Cardiac muscle cell (in vitro differentiated cells and primary cell): Measurements from ENCODE around the gene IRF9. TPM values are rescaled to one million over a fixed set of nuclear protein-coding genes. Genes with fewer than 3 reads are reported as not detected.
A peak's percentile ranks its signal among the peaks of the same experiment; 100 is the strongest.
"Not testable (repeated sequence)": the region's sequence is repeated elsewhere in the genome, so short reads cannot be mapped to it uniquely, and the experiment has no call there.

Experiments
- DNase-seq, 2 donors: peaks; one replicate each; pipeline versions ENCODE4 v3.0.0 to v3.0.0-alpha.2; 2010 to 2017; ENCODE audit warnings: low read depth in 1 of 2, low spot score in 1 of 2
- H3K27ac ChIP-seq: fragments of 200-600 bp; sonication (generic); 2 replicates; pipeline ENCODE4 v1.5.1; 2016
- H3K27me3 ChIP-seq: fragments of 200-600 bp; sonication (generic); 2 replicates; pipeline ENCODE4 v1.6.0; 2016; ENCODE audit warnings: control low read depth
- H3K36me3 ChIP-seq: fragments of 200-600 bp; sonication (generic); 2 replicates; pipeline ENCODE4 v1.5.1; 2016; ENCODE audit warnings: control low read depth
- H3K4me1 ChIP-seq: fragments of 200-600 bp; sonication (generic); 2 replicates; pipeline ENCODE4 v1.8.1; 2017; ENCODE audit warnings: low read depth, mild to moderate bottlenecking, mixed run types
- H3K4me3 ChIP-seq: fragments of 200-600 bp; sonication (generic); 2 replicates; pipeline ENCODE4 v1.5.1; 2016; ENCODE audit warnings: mild to moderate bottlenecking
- H3K9me3 ChIP-seq: fragments of 200-600 bp; sonication (generic); 2 replicates; pipeline ENCODE4 v1.5.1; 2017; ENCODE audit warnings: low read depth, mild to moderate bottlenecking, control low read depth
- polyA plus RNA-seq: library from polyadenylated mRNA; unstranded; fragments of >200 nt; fragmentation: Nextera tagmentation; extraction: Ambion mirVana; gene quantifications from 2 replicates; pipeline ENCODE4 v1.2.1, GENCODE V29; 2016
- total RNA-seq: library from RNA; depleted of rRNA; stranded (reverse); fragments of >200 nt; gene quantifications from 2 replicates; pipeline ENCODE4 v1.2.3, GENCODE V29; 2016
- TF ChIP-seq, protein P1 (sequence below): IDR thresholded peaks from 2 replicates; pipeline ENCODE4 v1.5.1; 2012; ENCODE audit warnings: low read depth, mild to moderate bottlenecking, low read length

Gene IRF9
- total and polyA plus RNA-seq, 2 experiments from 2014 or later: 29.1 to 35.4 TPM

DNA sequence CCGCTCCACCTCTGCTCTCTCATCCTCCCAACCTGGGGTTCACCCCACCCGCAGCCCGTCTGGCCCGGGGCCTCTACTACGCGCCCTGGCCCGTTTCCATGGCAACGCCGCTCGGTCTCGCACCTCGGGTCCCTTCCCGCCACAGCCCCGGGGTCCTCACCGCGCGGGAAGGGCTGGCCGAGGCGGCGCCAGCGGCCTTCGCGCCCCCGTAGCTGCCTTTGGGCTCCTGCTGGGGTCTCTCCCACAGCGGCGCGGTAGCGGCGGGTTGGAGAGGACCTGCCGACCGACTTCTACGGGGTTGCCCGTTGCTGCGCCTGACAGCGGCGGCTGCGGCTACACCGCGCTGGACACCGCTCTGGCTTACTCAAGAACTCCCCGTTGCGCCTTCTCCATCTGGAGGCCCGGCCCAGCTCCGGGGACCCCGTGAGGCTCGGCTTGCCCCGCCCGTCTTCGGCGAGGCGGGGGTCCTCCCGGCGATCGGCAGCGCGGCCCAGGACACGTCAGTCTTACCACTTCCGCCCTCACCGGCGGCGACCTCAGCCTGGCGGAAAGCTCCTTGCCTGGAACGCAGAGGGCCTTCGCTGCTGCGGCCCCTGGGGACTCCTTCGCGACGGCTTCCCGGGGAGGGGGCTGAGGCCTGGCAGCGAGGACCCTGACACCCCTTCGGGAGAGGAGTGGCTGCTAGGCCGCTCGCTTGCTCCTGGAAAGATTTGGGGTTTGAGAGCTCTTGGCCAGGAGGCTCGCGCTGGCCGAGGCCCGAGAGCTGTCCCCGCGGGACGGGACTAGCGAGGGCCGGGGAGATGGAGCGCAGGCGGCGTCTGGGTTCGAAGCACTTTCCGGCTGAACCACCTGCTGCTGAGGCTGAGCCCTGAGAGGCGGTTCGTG lies 34.4 kb downstream of the IRF9 start, which contains the start of gene TM9SF1:
Gene TM9SF1, minus strand, starts transcription at position 256 of the 885 bp plus-strand sequence. CDS start 422 bp downstream, outside the sequence.
- no peaks in the 10 kb centered on the region for H3K27me3 ChIP-seq
- peak; percentile 90 to 92 for DNase-seq
- H3K9me3 ChIP-seq: no peaks in the 10 kb centered on the region
- TF ChIP-seq, protein P1, sequence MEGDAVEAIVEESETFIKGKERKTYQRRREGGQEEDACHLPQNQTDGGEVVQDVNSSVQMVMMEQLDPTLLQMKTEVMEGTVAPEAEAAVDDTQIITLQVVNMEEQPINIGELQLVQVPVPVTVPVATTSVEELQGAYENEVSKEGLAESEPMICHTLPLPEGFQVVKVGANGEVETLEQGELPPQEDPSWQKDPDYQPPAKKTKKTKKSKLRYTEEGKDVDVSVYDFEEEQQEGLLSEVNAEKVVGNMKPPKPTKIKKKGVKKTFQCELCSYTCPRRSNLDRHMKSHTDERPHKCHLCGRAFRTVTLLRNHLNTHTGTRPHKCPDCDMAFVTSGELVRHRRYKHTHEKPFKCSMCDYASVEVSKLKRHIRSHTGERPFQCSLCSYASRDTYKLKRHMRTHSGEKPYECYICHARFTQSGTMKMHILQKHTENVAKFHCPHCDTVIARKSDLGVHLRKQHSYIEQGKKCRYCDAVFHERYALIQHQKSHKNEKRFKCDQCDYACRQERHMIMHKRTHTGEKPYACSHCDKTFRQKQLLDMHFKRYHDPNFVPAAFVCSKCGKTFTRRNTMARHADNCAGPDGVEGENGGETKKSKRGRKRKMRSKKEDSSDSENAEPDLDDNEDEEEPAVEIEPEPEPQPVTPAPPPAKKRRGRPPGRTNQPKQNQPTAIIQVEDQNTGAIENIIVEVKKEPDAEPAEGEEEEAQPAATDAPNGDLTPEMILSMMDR: no peak
- peaks cover 9% of the 10 kb centered on the region for H3K36me3 ChIP-seq
- H3K4me3 ChIP-seq: peak within 1 kb of the TSS; percentile 67
- peak within 1 kb of the TSS; percentile 98 for H3K27ac ChIP-seq
- peaks cover 4% of the 10 kb centered on the region for H3K4me1 ChIP-seq

DNA sequence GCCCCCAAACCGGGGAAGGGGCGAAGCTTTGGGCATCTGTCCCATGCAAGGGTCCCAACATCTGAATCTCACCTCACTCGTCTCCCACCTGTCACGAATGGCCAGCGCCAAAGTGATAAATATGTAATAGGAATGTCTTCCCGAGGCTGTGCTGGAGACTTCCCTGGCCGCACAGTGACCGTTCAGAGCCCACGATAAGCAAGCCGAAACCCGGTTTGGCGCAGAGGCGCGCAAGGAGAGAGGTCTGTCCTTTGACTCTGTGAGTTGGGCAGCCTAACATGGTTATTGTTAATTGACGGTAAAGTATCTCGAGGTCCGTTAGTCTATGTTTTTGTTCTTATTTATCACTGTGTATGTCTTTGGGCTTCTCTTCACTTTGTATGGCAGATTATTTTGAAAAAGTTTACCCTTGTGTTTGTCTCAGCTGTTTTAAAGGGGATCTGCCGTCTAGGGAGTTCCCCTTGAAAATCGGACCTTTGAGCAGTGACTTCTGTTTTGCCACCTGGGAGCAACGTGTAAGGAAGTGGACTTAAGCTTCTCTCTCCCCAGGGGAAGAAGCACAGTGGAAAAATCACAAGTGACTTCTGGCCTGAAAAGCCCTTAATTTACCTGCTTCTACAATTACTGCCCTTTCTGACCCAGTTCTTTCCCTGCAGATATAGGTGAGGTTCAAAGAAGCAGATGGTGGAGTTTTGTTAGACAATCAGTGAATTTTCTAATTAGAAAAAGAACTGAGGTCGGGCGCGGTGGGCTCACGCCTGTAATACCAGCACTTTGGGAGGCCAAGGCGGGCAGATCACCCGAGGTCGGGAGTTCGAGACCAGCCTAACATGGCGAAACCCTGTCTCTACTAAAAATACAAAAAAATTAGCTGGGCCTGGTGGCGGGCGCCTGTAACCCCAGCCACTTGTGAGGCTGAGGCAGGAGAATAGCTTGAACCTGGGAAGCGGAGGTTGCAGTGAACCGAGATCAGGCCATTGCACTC lies 35.3 kb downstream of the IRF9 start:
- H3K4me3 ChIP-seq: peak overlapping the region; percentile 67
- H3K4me1 ChIP-seq: peaks cover 4% of the 10 kb centered on the region
- H3K27ac ChIP-seq: peak overlapping the region; percentile 98
- TF ChIP-seq, protein P1: no peak
- H3K36me3 ChIP-seq: peaks cover 9% of the 10 kb centered on the region
- DNase-seq: peak; percentile 30 to 56
- no peaks in the 10 kb centered on the region for H3K9me3 ChIP-seq
- H3K27me3 ChIP-seq: no peaks in the 10 kb centered on the region

DNA sequence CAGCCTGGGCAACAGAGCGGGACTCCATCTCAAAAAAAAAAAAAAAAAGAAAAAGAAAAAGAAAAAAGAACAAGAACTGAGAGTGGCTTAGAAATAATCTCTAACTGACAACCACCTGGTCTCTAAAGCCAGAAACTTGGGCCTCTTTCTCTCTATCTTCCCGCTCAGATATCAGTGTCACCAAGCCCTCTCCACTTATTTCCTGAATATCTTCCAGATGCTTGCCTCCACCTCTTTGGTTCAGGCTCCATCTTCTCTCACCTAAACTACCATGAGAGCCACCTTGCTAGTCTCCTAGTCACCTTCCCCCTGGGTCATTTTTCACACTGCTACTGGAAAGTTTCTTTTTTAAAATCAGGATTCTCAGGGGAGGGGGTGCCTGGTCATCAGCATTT lies 36.0 kb downstream of the IRF9 start:
- peaks cover 6% of the 10 kb centered on the region for H3K36me3 ChIP-seq
- no peaks in the 10 kb centered on the region for H3K9me3 ChIP-seq
- H3K27me3 ChIP-seq: no peaks in the 10 kb centered on the region
- TF ChIP-seq, protein P1: no peak
- peak overlapping the region; percentile 98 for H3K27ac ChIP-seq
- DNase-seq: no peak
- no peak overlapping the region for H3K4me3 ChIP-seq
- H3K4me1 ChIP-seq: peaks cover 4% of the 10 kb centered on the region

DNA sequence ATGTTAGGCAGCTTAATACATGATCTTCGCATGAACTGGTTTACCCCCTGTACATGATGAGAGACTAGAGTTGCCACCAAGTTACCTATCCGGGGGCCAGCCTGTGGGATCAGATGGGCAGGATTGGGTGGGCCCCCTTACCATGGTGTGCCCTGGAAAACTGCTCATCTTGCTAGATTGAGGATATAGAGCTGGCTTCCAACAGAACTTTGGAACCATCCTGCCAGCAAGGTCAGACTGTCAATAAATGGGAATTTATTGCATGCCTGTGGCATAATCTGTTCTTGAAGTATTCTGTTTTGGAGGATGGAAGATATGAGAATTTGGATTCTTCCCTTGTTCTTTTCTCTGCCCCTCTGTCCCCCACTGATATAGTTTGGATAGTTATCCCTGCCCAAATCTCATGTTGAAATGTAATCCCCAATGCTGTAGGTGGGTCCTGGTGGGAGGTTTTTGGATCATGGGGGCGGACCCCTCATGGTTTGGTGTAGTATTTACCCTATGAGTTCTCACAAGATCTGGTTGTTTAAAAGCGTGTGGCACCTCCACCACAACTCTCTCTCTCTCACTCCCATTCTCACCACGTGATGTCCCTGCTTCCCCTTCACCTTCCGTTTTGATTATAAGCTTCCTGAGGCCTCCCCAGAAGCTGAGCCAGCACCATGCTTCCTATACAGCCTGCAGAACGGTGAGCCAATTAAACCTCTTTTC lies 37.9 kb downstream of the IRF9 start:
- no peaks in the 10 kb centered on the region for H3K36me3 ChIP-seq
- no peaks in the 10 kb centered on the region for H3K27me3 ChIP-seq
- H3K4me3 ChIP-seq: no peak overlapping the region
- DNase-seq: no peak
- TF ChIP-seq, protein P1: no peak
- H3K9me3 ChIP-seq: no peaks in the 10 kb centered on the region
- peaks cover 4% of the 10 kb centered on the region for H3K4me1 ChIP-seq
- H3K27ac ChIP-seq: no peak overlapping the region

DNA sequence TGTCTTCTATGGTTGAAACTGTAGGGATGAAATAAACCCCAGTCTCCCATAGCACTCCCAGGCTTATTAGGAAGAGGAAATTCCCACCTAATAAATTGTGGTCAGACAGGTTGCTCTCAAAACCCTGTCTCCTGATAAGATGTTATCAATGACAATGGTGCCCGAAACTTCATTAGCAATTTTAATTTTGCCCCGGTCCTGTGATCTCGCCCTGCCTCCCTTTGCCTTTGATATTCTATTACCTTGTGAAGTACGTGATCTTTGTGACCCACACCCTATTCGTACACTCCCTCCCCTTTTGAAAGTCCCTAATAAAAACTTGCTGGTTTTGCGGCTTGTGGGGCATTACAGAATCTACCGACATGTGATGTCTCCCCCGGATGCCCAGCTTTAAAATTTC lies 41.5 kb downstream of the IRF9 start:
- not testable (repeated sequence) for DNase-seq, H3K27me3 ChIP-seq, H3K4me1 ChIP-seq, H3K9me3 ChIP-seq, H3K36me3 ChIP-seq, H3K27ac ChIP-seq, H3K4me3 ChIP-seq

DNA sequence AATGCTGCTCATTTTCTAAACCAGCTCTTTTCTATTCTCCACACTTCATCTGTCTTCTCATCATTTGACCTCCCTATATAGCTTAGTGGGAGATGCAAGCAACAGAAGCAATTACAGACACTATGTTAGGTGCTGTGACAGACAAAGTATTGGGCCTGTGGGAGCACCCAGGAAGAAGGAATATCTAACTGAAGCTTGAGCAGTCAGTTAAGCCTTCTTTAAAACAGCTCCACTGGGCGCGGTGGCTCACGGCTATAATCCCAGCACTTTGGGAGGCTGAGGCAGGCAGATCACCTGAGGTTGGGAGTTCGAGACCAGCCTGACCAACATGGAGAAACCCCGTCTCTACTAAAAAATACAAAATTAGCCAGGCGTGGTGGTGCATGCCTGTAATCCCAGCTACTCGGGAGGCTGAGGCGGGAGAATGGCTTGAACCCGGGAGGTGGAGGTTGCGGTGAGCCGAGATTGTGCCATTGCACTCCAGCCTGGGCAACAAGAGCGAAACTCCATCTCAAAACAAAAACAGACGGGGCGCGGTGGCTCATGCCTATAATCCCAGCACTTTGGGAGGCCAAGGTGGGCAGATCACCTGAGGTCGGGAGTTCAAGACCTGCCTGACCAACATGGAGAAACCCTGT lies 42.3 kb downstream of the IRF9 start:
- not testable (repeated sequence) for H3K4me3 ChIP-seq, H3K36me3 ChIP-seq, DNase-seq, H3K9me3 ChIP-seq, H3K27me3 ChIP-seq, H3K4me1 ChIP-seq, H3K27ac ChIP-seq
